HL-60 (cell line): Measurements from ENCODE around the gene CASP8AP2.
A peak's percentile ranks its signal among the peaks of the same experiment; 100 is the strongest.
"Not testable (repeated sequence)": the region's sequence is repeated elsewhere in the genome, so short reads cannot be mapped to it uniquely, and the experiment has no call there.

Experiments
- DNase-seq, 2 experiments: peaks; one replicate each; pipeline ENCODE4 v3.0.0-alpha.2; 2010 to 2020; ENCODE audit warnings: low read depth in 1 of 2, low spot score in 1 of 2
- H3K27ac ChIP-seq: fragments of 250-450 bp; sonication (Bioruptor Pico); replicated peaks from 2 replicates; pipeline ENCODE4 v1.5.1; 2020; ENCODE audit warnings: mild to moderate bottlenecking, moderate library complexity
- H3K27me3 ChIP-seq: fragments of 250-450 bp; sonication (Bioruptor Pico); 2 replicates; pipeline ENCODE4 v1.5.1; 2021; ENCODE audit warnings: mild to moderate bottlenecking, moderate library complexity; ENCODE audit not compliant: insufficient read depth, poor library complexity, severe bottlenecking
- H3K4me3 ChIP-seq: replicated peaks from 2 replicates; pipeline ENCODE4 v1.5.1; 2011; ENCODE audit warnings: mild to moderate bottlenecking, control low read depth, low read length; ENCODE audit not compliant: insufficient read depth
- GABPA ChIP-seq: IDR thresholded peaks from 2 replicates; pipeline ENCODE4 v1.6.1; 2012; ENCODE audit warnings: low read depth
- POLR2AphosphoS5 ChIP-seq: IDR thresholded peaks from 2 replicates; pipeline ENCODE4 v1.6.1; 2012; ENCODE audit warnings: low read depth
- SPI1 ChIP-seq: IDR thresholded peaks from 2 replicates; pipeline ENCODE4 v1.6.1; 2012; ENCODE audit warnings: low read depth, mild to moderate bottlenecking, borderline replicate concordance
- TF ChIP-seq, protein P1 (sequence below): IDR thresholded peaks from 2 replicates; pipeline ENCODE4 v1.6.1; 2012; ENCODE audit warnings: low read depth; ENCODE audit not compliant: insufficient replicate concordance
- TF ChIP-seq, protein P2 (sequence below): IDR thresholded peaks from one replicate; pipeline ENCODE4 v1.5.1; 2011; ENCODE audit warnings: low read length, control low read depth, inconsistent platforms; ENCODE audit not compliant: insufficient read depth

The CASP8AP2 gene

DNA sequence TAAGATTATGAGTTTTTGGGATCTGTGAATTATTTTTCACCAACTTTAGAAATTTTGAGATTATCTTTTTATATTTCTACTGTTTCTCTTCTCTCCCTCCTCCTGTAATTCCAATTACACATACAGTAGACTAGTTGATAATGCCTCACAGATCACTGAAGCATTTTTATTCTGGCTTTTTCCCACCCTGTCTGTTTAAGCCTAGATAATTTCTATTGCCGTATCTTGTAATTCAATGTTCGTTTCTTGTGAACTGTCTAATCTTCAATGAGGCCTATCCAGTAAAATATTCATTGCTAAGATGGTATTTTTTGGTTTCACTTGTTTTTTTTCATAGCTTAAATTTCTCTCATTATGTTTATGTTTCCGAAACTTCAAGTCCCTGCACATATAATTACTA is 22.1 kb upstream of the CASP8AP2 start:
- no peak overlapping the region for H3K4me3 ChIP-seq
- DNase-seq, result no peak
- H3K27ac ChIP-seq, result no peak overlapping the region
- no peak for TF ChIP-seq SPI1
- TF ChIP-seq, protein P1, sequence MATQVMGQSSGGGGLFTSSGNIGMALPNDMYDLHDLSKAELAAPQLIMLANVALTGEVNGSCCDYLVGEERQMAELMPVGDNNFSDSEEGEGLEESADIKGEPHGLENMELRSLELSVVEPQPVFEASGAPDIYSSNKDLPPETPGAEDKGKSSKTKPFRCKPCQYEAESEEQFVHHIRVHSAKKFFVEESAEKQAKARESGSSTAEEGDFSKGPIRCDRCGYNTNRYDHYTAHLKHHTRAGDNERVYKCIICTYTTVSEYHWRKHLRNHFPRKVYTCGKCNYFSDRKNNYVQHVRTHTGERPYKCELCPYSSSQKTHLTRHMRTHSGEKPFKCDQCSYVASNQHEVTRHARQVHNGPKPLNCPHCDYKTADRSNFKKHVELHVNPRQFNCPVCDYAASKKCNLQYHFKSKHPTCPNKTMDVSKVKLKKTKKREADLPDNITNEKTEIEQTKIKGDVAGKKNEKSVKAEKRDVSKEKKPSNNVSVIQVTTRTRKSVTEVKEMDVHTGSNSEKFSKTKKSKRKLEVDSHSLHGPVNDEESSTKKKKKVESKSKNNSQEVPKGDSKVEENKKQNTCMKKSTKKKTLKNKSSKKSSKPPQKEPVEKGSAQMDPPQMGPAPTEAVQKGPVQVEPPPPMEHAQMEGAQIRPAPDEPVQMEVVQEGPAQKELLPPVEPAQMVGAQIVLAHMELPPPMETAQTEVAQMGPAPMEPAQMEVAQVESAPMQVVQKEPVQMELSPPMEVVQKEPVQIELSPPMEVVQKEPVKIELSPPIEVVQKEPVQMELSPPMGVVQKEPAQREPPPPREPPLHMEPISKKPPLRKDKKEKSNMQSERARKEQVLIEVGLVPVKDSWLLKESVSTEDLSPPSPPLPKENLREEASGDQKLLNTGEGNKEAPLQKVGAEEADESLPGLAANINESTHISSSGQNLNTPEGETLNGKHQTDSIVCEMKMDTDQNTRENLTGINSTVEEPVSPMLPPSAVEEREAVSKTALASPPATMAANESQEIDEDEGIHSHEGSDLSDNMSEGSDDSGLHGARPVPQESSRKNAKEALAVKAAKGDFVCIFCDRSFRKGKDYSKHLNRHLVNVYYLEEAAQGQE, result no peak
- TF ChIP-seq, protein P2, sequence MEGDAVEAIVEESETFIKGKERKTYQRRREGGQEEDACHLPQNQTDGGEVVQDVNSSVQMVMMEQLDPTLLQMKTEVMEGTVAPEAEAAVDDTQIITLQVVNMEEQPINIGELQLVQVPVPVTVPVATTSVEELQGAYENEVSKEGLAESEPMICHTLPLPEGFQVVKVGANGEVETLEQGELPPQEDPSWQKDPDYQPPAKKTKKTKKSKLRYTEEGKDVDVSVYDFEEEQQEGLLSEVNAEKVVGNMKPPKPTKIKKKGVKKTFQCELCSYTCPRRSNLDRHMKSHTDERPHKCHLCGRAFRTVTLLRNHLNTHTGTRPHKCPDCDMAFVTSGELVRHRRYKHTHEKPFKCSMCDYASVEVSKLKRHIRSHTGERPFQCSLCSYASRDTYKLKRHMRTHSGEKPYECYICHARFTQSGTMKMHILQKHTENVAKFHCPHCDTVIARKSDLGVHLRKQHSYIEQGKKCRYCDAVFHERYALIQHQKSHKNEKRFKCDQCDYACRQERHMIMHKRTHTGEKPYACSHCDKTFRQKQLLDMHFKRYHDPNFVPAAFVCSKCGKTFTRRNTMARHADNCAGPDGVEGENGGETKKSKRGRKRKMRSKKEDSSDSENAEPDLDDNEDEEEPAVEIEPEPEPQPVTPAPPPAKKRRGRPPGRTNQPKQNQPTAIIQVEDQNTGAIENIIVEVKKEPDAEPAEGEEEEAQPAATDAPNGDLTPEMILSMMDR, result no peak
- no peak for TF ChIP-seq POLR2AphosphoS5
- TF ChIP-seq GABPA, result no peak
- no peaks in the 10 kb centered on the region for H3K27me3 ChIP-seq

DNA sequence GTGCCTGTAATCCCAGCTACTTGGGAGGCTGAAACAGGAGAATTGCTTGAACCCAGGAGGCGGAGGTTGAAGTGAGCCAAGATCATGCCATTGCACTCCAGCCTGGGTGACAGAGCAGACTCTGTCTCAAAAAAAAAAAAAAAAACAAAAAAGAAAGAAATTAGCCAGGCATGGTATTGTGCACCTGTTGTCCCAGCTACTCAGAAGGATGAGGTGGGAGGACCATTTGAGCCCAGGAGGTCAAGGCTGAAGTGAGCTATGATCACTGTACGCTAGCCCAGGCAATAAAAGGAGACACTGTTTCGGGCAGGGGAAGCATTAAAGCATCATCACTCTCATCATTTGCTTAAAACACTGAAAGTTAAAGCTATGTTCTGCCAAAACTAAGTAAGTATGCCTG is 16.3 kb upstream of the CASP8AP2 start:
- not testable (repeated sequence) for H3K27me3 ChIP-seq, H3K4me3 ChIP-seq, H3K27ac ChIP-seq, DNase-seq

DNA sequence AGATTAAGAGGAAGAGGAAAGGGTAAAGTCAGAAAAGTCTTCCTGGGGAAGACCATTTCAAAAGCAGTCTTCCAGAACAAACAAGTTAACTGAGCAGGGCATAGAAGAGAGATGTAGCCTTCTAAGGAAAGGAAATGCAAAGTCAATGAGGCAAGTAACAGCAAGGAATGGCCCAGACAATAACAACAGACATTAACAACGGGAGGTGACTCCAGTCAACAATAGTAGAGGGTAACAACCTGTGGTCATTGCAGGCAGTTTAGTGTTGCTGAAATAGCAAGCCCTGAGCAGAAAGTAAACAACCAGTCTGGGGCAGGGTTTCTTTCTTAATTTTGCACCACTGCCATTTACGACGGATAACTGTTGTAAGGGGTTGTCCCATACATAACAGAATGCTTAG is 12.2 kb upstream of the CASP8AP2 start:
- no peaks in the 10 kb centered on the region for H3K27me3 ChIP-seq
- DNase-seq, result no peak
- peak overlapping the region; percentile 42 for H3K27ac ChIP-seq
- TF ChIP-seq GABPA, result no peak
- TF ChIP-seq SPI1, result peak; percentile 24; the same call in 1 of the 2 replicates
- peak overlapping the region; percentile 92 for H3K4me3 ChIP-seq

DNA sequence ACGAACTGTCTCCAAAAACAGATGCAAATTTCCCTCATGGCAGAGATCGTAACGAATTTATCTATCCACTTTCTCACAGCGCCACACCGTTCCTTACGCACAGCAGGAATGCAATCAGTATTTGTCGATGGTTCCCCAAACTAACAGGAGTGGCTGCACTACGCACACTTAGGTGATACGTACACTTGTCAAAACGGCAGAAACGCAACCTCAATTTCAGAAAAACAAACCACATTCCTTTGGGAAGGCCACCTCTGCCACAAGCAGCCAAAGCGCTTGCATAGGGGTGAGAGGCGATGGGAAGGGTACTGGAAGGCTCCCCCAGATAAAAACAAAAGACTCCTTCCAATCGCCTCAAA is 10.7 kb upstream of the CASP8AP2 start:
- peak; percentile 66 to 68 for DNase-seq
- Histone ChIP-seq H3K4me3 (peak overlapping the region; percentile 92), H3K27me3 (no peaks in the 10 kb centered on the region), H3K27ac (peak overlapping the region; percentile 89)
- no peak for TF ChIP-seq SPI1
- TF ChIP-seq, protein P1, result no peak
- TF ChIP-seq, protein P2, result no peak
- TF ChIP-seq GABPA, result no peak
- TF ChIP-seq POLR2AphosphoS5, result no peak

DNA sequence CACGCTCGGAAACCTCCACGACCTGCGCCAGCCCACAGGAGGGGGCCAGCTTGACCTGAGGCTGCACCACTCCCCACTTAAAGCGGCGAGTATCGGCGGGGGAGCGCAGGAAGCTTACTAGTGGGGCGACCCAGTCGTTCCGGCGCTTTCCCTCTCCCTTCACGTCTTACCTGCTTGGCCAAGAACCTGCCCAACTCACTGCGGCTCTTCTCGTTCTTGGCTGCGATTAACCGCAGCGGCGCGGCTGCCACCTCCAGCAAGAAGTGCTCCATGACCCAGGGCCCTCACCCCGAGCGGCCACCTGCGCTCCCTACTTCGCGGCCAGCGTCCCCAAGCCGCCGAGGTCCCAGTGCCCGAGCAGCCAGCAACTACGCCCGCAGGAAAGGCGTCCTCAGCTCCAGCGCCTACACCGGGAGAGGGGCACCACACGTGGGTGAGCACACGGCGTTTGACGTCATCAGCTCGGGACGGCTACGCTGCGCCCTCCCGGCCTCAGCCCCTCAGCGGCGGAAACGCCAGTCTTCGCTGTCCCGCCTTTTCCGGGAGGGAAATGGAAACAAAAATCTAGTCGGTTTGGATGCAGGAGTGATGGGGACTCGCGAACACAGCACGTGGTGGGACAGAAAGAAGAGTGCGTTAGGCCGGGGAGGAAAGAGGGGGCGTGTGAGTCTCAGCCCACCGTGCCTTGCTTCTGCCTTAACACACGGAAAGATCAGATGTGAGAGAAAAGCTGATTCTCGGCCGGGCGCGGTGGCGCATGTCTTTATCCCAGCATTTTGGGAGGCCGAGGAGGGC is 10.1 kb upstream of the CASP8AP2 start, which contains the start of gene MDN1:
Gene MDN1, minus strand, starts transcription at position 459 of the 795 bp plus-strand sequence. Its CDS starts 187 bp downstream, at position 272.
- Histone ChIP-seq H3K4me3 (peak within 1 kb of the TSS; percentile 92), H3K27ac (peak within 1 kb of the TSS; percentile 89), H3K27me3 (no peaks in the 10 kb centered on the region)
- peak; percentile 88 to 93 for DNase-seq
- TF ChIP-seq SPI1 (no peak), POLR2AphosphoS5 (peak; percentile 95), GABPA (peak; percentile 87)
- TF ChIP-seq, protein P2, result no peak
- TF ChIP-seq, protein P1, result peak; percentile 57
